ENCODE results near the gene NEU2. TPM values are rescaled to one million over a fixed set of nuclear protein-coding genes. Genes with fewer than 3 reads are reported as not detected.

The NEU2 gene
- not detected in 2 replicates for total RNA-seq

DNA sequence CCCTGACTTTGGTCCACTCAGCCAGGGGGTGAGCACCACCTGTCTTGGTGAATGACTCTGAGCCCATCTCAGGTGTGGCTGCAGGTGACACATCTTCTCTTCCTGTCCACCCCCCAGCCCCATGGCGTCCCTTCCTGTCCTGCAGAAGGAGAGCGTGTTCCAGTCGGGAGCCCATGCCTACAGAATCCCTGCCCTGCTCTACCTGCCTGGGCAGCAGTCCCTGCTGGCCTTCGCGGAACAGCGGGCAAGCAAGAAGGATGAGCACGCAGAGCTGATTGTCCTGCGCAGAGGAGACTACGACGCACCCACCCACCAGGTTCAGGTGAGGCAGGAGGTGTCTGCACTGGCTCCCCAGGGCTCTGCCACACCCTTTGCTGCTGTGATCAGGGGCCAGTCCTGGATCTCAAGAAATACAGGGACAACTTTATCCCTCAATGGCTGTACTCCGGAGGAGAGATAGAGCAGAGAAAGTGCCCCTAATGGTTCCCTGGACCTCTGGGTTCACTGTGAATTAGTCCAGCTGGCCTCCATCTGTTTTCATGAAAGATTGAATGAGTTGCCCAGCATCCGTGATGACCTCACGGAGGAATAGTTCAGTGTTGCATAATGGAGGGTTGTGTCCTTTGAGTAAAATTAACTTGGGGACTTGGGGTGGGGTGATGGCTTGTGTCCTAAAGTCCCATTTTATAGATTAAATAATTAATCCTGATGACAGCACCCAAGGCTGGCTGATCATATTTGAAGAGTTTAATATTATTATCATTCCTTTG is at the start of gene NEU2:
Gene NEU2 (plus strand): TSS at position 122 of the 770 bp plus-strand sequence. CDS start 0 bp downstream, at position 122.

DNA sequence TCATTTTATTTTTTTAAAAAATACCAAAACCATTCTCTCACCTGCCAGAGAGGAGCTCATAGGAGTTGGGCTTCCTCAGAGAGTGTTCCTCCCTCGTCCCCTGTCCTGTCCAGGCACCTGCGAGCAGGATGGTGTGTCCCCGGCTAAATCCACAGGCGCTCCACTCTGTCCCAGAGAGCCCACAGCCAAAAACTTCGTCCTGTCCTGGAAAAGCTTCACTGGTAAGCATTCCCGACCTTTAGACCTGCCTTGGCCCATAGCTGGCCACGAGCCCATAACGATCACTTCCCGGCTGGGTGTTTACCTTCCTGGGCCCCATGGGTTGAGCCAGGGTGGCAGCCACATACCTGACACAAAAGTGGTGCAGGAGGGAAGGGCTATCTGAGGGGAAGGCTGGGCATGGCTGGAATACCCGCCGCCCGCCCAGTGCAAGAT is 19.4 kb upstream of the NEU2 start, which contains the start of gene NGEF:
Gene NGEF (minus strand): TSS at position 230 of the 435 bp plus-strand sequence. CDS start 38,366 bp downstream, outside the sequence.

DNA sequence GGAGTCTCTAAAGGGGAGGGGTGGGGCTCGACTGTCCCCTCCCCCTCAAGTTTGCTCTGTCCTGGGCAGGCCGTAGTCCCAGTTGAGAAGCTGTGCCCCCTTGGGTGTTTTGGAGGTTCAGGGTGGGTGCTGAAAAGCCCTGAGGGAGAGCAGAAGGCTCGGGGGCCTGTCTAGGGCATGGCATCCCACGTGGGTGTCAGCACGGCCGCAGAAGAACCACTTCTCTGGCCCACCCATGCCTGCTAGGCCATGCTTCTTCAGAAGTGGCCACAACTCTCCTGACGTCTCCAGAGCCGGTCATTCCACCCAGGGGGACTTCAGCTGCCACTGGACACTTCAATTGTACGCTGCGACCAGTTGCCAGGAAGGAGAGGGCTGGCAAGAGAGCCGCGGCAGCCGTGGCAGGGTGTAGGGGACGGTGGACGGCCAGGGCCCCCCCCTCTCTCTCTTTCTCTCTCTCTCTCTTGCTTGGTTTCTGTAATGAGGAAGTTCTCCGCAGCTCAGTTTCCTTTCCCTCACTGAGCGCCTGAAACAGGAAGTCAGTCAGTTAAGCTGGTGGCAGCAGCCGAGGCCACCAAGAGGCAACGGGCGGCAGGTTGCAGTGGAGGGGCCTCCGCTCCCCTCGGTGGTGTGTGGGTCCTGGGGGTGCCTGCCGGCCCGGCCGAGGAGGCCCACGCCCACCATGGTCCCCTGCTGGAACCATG is 27.5 kb downstream of the NEU2 start, which contains the start of gene INPP5D:
Gene INPP5D (plus strand): TSS at position 546 of the 704 bp plus-strand sequence. CDS start 137 bp downstream, at position 683.

Other genes starting within 250 kb of the NEU2 start
- 0.89 and 1.2 TPM in 2 replicates for gene SNORC, start 162.4 kb upstream of the NEU2 start, total RNA-seq
- gene NGEF, start 19.4 kb upstream of the NEU2 start, total RNA-seq, result 0.30 and 3.4 TPM in 2 replicates
- 0.59 and 2.4 TPM in 2 replicates for gene INPP5D, start 27.7 kb downstream of the NEU2 start, total RNA-seq
- 34.4 and 48.3 TPM in 2 replicates for gene ATG16L1, start 219.0 kb downstream of the NEU2 start, total RNA-seq